NCI-H1092 treated with DMSO at 0.1 percent for 48 hours (cell line): Measurements from ENCODE around the gene PPEF1.
"Not testable (repeated sequence)": the region's sequence is repeated elsewhere in the genome, so short reads cannot be mapped to it uniquely, and the experiment has no call there.

ENCODE experiments used
- DNase-seq: peaks from one replicate; lab custom pipeline; 2025; lab: John Stamatoyannopoulos, UW

The PPEF1 gene

GRCh38 chrX:18797141-18797540 lies 89.7 kb downstream of the PPEF1 start:
- no peak for DNase-seq

GRCh38 chrX:18799911-18800310 lies 92.5 kb downstream of the PPEF1 start:
- no peak for DNase-seq

- DNase-seq = no peak
These were observed 102.2 kb downstream of the PPEF1 start for GRCh38 chrX:18809641-18810040.

GRCh38 chrX:18810416-18810815 lies 103.0 kb downstream of the PPEF1 start:
- DNase-seq = no peak

- DNase-seq = no peak
These were observed 117.9 kb downstream of the PPEF1 start for GRCh38 chrX:18825375-18825774.

GRCh38 chrX:18828832-18829404 lies 121.5 kb downstream of the PPEF1 start:
- no peak for DNase-seq

- DNase-seq = peak; percentile 26
These were observed 125.8 kb downstream of the PPEF1 start for GRCh38 chrX:18833071-18833731.

- not testable (repeated sequence) for DNase-seq
These were observed 140.5 kb downstream of the PPEF1 start for GRCh38 chrX:18847901-18848300.

- no peak for DNase-seq
These were observed 148.6 kb downstream of the PPEF1 start for GRCh38 chrX:18855919-18856644.

GRCh38 chrX:18856645-18856997 lies 149.2 kb downstream of the PPEF1 start:
- no peak for DNase-seq

GRCh38 chrX:18861511-18861910 lies 154.1 kb downstream of the PPEF1 start:
- DNase-seq = no peak

GRCh38 chrX:18864390-18864920 lies 157.0 kb downstream of the PPEF1 start:
- DNase-seq = no peak

- no peak for DNase-seq
These were observed 163.9 kb downstream of the PPEF1 start for GRCh38 chrX:18871161-18871890.

- DNase-seq = no peak
These were observed 164.5 kb downstream of the PPEF1 start for GRCh38 chrX:18871970-18872369.

GRCh38 chrX:18872621-18873020 lies 165.2 kb downstream of the PPEF1 start:
- DNase-seq = no peak

GRCh38 chrX:18873189-18873791 lies 165.8 kb downstream of the PPEF1 start:
- no peak for DNase-seq

GRCh38 chrX:18873836-18874235 lies 166.4 kb downstream of the PPEF1 start:
- no peak for DNase-seq

GRCh38 chrX:18874560-18875255 lies 167.3 kb downstream of the PPEF1 start:
- DNase-seq = no peak

GRCh38 chrX:18875256-18875878 lies 167.9 kb downstream of the PPEF1 start:
- DNase-seq = no peak

- peak; percentile 12 for DNase-seq
These were observed 170.0 kb downstream of the PPEF1 start for GRCh38 chrX:18877469-18877868.
